Gastroesophageal sphincter (tissue), 4 donors: ENCODE data around the gene TTBK2. TPM values are rescaled to one million over a fixed set of nuclear protein-coding genes. Genes with fewer than 3 reads are reported as not detected.

Experiments
- ATAC-seq: fragments of 150-250 bp; one replicate; pipeline ENCODE4 v1.9.1; 2016; ENCODE audit warnings: mild to moderate bottlenecking, moderate library complexity
- H3K27ac ChIP-seq, 4 donors: fragments of 200-600 bp; sonication (generic) in 3 of 4; 1 replicate in 3 of 4; 2 replicates in 1 of 4; pipeline ENCODE4 v1.5.1; 2016 to 2019
- H3K27me3 ChIP-seq: fragments of 200-600 bp; sonication (generic); one replicate; pipeline ENCODE4 v1.5.1; 2019
- H3K36me3 ChIP-seq, 2 donors: fragments of 200-600 bp; sonication (generic); one replicate each; pipeline ENCODE4 v1.5.1; 2019; ENCODE audit warnings: control low read depth in 1 of 2
- H3K4me1 ChIP-seq, 3 donors: fragments of 200-600 bp; sonication (generic); 1 replicate in 2 of 3; 2 replicates in 1 of 3; pipeline ENCODE4 v1.5.1; 2016 to 2019; ENCODE audit warnings: control low read depth in 2 of 3
- H3K4me3 ChIP-seq, 2 donors: fragments of 200-600 bp; sonication (generic); one replicate each; pipeline ENCODE4 v1.5.1; 2019; ENCODE audit warnings: mild to moderate bottlenecking in 1 of 2, moderate library complexity in 1 of 2
- H3K9me3 ChIP-seq, 3 donors: fragments of 200-600 bp; sonication (generic); one replicate each; pipeline ENCODE4 v1.5.1; 2017 to 2019; ENCODE audit warnings: control low read depth in 2 of 3
- EP300 ChIP-seq: sonication (generic); formaldehyde crosslinking; IDR thresholded peaks from one replicate; pipeline ENCODE4 v1.6.1; 2017; ENCODE audit warnings: antibody characterized with exemption, mild to moderate bottlenecking
- POLR2A ChIP-seq, 2 donors: fragments of 450-650 bp; IDR thresholded peaks; one replicate each; pipeline ENCODE4 v1.6.1; 2017; ENCODE audit warnings: antibody characterized with exemption in 2 of 2, mild to moderate bottlenecking in 2 of 2, moderate library complexity in 1 of 2
- POLR2AphosphoS5 ChIP-seq: sonication (generic); formaldehyde crosslinking; IDR thresholded peaks from one replicate; pipeline ENCODE4 v1.6.1; 2017; ENCODE audit warnings: antibody characterized with exemption
- WGBS, 2 donors: methylation state at CpG; one replicate each; pipeline ENCODE4 v1.1.5; 2018; ENCODE audit warnings: low coverage in 1 of 2; 5-methylcytosine and 5-hydroxymethylcytosine counted together
- total RNA-seq, 4 donors: library from RNA; depleted of rRNA; stranded (reverse); fragments of >200 nt; gene quantifications; one replicate each; pipeline ENCODE4 v1.1.0, GENCODE V29; 2016
- TF ChIP-seq, protein P1 (sequence below), 4 experiments: fragments of 200-600 bp in 2 of 4; fragments of 450-650 bp in 2 of 4; sonication (generic) in 1 of 4; IDR thresholded peaks; one replicate each; pipeline ENCODE4 v1.5.1; 2017 to 2019; ENCODE audit warnings: antibody characterized with exemption in 4 of 4, mild to moderate bottlenecking in 2 of 4, moderate library complexity in 2 of 4

Gene TTBK2
- total RNA-seq, 4 donors from 2014 or later: 21.2 to 24.4 (median 23.2) TPM

DNA sequence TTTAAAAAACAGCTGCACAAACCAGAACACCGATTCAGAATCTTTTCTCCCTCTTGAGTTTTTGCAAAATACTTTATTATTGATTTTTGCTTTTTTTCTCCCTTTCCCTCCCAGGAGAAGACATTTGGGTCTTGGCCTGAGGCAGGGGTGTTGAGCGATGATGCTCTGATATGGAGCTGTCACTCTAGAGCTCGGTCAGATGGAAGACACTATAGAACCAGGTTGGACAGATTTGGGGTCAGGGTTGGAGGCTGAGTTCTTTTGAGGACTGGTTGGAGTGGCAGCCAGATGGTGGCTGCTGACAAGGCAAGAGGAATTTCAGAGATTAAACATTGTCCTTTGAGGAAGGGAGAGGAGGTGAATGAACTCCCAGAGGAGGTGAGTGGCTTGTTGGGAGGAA, 200.5 kb downstream of the TTBK2 start:
- H3K36me3 ChIP-seq: peaks cover 0 to 88% of the 10 kb centered on the region in 2 donors
- no peak for ATAC-seq

DNA sequence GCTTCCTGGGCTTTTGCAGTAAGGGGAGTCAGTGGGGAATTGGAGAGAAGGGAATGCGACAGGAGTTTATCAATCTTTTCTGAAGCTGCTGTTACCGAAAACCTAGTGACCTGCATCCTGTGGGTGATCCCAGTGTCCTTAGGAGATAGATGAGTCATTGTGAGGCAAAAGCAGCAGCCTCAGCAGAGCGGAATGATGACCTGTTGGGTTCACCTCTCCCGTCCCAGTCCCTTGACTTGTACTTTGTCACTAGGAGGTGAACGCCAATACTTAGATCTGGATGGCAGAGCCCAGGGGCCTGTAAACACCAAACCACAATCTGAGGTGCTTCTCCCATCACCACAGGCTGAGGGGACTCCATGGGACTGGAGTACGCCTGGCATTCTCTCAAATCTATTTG, 201.5 kb downstream of the TTBK2 start:
- Histone ChIP-seq H3K4me3 (no peak overlapping the region), H3K27ac (no peak overlapping the region)
- 65 to 81% methylated on average over 5 of the region's 6 CpGs for WGBS, 2 donors

More for the DNA sequence above, 200.5 kb downstream of the TTBK2 start:
- no peaks in the 10 kb centered on the region for H3K9me3 ChIP-seq
- TF ChIP-seq POLR2AphosphoS5: no peak
- TF ChIP-seq, protein P1, sequence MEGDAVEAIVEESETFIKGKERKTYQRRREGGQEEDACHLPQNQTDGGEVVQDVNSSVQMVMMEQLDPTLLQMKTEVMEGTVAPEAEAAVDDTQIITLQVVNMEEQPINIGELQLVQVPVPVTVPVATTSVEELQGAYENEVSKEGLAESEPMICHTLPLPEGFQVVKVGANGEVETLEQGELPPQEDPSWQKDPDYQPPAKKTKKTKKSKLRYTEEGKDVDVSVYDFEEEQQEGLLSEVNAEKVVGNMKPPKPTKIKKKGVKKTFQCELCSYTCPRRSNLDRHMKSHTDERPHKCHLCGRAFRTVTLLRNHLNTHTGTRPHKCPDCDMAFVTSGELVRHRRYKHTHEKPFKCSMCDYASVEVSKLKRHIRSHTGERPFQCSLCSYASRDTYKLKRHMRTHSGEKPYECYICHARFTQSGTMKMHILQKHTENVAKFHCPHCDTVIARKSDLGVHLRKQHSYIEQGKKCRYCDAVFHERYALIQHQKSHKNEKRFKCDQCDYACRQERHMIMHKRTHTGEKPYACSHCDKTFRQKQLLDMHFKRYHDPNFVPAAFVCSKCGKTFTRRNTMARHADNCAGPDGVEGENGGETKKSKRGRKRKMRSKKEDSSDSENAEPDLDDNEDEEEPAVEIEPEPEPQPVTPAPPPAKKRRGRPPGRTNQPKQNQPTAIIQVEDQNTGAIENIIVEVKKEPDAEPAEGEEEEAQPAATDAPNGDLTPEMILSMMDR (IDR thresholded peaks at IDR 0.05): no peak
- TF ChIP-seq POLR2A (IDR thresholded peaks at IDR 0.05): no peak
- no peak for TF ChIP-seq EP300
- H3K27me3 ChIP-seq: no peaks in the 10 kb centered on the region
- no peak overlapping the region for H3K4me3 ChIP-seq
- H3K4me1 ChIP-seq: peaks cover 0 to 22% (median 0%) of the 10 kb centered on the region in 3 donors
- peak overlapping the region in 1 of 4 donors; percentile 46 for H3K27ac ChIP-seq
- 60% methylated on average over 2 of the region's 3 CpGs; no CpG with 5 or more reads in 1 of the 2 donors for WGBS, 2 donors

DNA sequence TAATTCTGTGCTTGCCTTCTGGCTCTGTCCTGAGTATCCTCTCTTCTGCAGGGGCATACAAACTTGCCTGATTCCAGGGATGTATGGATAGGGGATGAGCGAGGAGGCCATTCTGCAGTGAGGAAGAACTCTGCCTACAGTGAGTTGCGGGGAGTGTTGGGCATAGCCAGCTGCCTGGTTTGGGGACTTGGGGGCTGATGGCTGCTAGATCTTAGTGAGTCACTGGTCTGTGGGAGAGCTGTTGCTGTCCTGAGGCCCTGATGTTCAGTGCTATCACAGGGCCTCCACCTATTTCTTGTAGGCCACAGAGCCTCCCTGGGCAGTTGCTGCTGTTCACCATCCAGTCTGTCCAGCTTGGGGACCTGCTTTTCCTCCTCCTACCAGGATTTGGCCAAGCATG, 204.0 kb downstream of the TTBK2 start:
- H3K4me3 ChIP-seq: no peak overlapping the region
- peaks cover 0 to 15% (median 0%) of the 10 kb centered on the region in 3 donors for H3K4me1 ChIP-seq
- H3K27me3 ChIP-seq: no peaks in the 10 kb centered on the region
- H3K27ac ChIP-seq: no peak overlapping the region
- peaks cover 0 to 53% of the 10 kb centered on the region in 2 donors for H3K36me3 ChIP-seq
- ATAC-seq: no peak
- H3K9me3 ChIP-seq: no peaks in the 10 kb centered on the region
- 100% methylated on average over 1 of the region's 2 CpGs; no CpG with 5 or more reads in 1 of the 2 donors for WGBS, 2 donors
- TF ChIP-seq, protein P1 (IDR thresholded peaks at IDR 0.05): no peak
- TF ChIP-seq EP300 (no peak), POLR2A (IDR thresholded peaks at IDR 0.05) (no peak)

More for the DNA sequence above, 201.5 kb downstream of the TTBK2 start:
- no peaks in the 10 kb centered on the region for H3K9me3 ChIP-seq
- peaks cover 0 to 20% (median 0%) of the 10 kb centered on the region in 3 donors for H3K4me1 ChIP-seq
- no peak for ATAC-seq
- H3K36me3 ChIP-seq: peaks cover 0 to 77% of the 10 kb centered on the region in 2 donors
- TF ChIP-seq POLR2A (IDR thresholded peaks at IDR 0.05) (no peak), EP300 (no peak), POLR2AphosphoS5 (no peak)
- TF ChIP-seq, protein P1 (IDR thresholded peaks at IDR 0.05): no peak
- H3K27me3 ChIP-seq: no peaks in the 10 kb centered on the region

DNA sequence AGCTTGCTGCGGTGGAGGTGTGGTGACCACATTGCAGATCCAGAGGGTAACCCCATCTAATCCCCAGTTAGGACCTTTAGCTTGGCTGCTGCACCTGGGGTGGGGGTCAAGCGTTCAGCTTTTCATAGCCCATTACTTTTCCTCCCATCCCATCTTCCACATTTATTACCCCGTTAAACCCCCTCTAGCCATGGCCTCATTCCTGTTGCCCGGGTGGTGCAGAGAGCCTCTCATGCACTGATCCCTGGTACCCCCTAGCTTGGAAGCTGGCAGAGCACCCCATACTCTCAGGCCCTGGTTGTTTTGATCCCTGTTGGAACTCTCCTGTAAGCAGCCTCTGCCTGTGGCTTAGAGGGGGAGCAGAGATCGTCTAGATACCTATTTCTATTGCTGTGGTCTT, 204.5 kb downstream of the TTBK2 start:
- ATAC-seq: no peak
- Histone ChIP-seq H3K36me3 (peaks cover 0 to 53% of the 10 kb centered on the region in 2 donors), H3K27me3 (no peaks in the 10 kb centered on the region), H3K4me1 (peaks cover 0 to 12% (median 0%) of the 10 kb centered on the region in 3 donors), H3K4me3 (no peak overlapping the region), H3K27ac (no peak overlapping the region), H3K9me3 (no peaks in the 10 kb centered on the region)
- 93 to 97% methylated on average over 5 of the region's 5 CpGs for WGBS, 2 donors
- TF ChIP-seq POLR2AphosphoS5: no peak
- TF ChIP-seq EP300: no peak
- TF ChIP-seq, protein P1 (IDR thresholded peaks at IDR 0.05): no peak
- no peak for TF ChIP-seq POLR2A (IDR thresholded peaks at IDR 0.05)

DNA sequence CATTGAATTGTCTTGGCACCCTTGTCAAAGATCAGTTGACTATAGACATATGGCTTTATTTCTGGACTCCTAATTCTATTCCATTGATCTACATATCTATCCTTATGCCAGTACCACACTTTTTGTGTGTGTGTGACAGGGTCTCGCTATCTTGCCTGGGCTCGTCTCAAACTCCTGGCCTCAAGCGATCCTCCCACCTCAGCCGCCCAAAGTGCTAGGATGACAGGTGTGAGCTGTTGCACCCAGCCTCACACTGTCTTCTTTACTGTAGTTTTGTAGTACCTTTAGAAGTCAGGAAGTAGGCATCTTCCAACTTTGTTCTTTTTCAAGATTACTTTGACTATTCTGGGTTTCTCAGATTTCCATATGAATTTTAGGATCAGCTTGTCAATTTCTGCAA, 208.0 kb downstream of the TTBK2 start:
- Histone ChIP-seq H3K36me3 (peaks cover 0 to 27% of the 10 kb centered on the region in 2 donors), H3K4me1 (peaks cover 0 to 18% (median 2%) of the 10 kb centered on the region in 3 donors), H3K9me3 (no peaks in the 10 kb centered on the region), H3K27me3 (no peaks in the 10 kb centered on the region), H3K27ac (no peak overlapping the region), H3K4me3 (no peak overlapping the region)
- WGBS, 2 donors: 98% methylated on average over 4 of the region's 4 CpGs; no CpG with 5 or more reads in 1 of the 2 donors
- ATAC-seq: no peak
- TF ChIP-seq POLR2A (IDR thresholded peaks at IDR 0.05) (no peak), POLR2AphosphoS5 (no peak)
